NCI-H524 (cell line): ENCODE data around the gene REM2.

Source experiments
- DNase-seq, 2 experiments: peaks; one replicate each; lab custom pipeline; 2025; lab: John Stamatoyannopoulos, UW

The REM2 gene

GRCh38 chr14:22929961-22930364 is 46.9 kb downstream of the REM2 start:
- DNase-seq: no peak

GRCh38 chr14:22932146-22932545 is 49.1 kb downstream of the REM2 start:
- no peak for DNase-seq

GRCh38 chr14:22935156-22935555 is 52.1 kb downstream of the REM2 start:
- DNase-seq: no peak
